WTC11 (cell line): ENCODE data around the gene ZNF578. TPM values are rescaled to one million over a fixed set of nuclear protein-coding genes. Genes with fewer than 3 reads are reported as not detected.

Experiments used
- ATAC-seq: fragments of 200-7000 bp; cut with Tn5 transposase; 2 replicates; pipeline ENCODE4 v1.10.0; 2021; ENCODE audit warnings: mild to moderate bottlenecking, moderate library complexity
- CTCF ChIA-PET: fragments of 300-600 bp; sonication (Branson Sonifier 250); formaldehyde crosslinking; loops from one replicate; lab custom pipeline; 2021; ENCODE audit warnings: antibody characterized with exemption; lab: Charles Lee
- POLR2A ChIA-PET: fragments of 350-600 bp; sonication (Branson Sonifier 250); formaldehyde crosslinking; loops from one replicate; lab custom pipeline; 2021; ENCODE audit warnings: antibody characterized with exemption; lab: Charles Lee
- DNase-seq: peaks from one replicate; pipeline ENCODE4 v3.0.0; 2021; ENCODE audit warnings: low spot score
- H3K27ac Mint-ChIP-seq: 2 replicates; pipeline ENCODE4 v1.8.0; 2021; ENCODE audit warnings: mixed read lengths
- H3K27me3 Mint-ChIP-seq: 2 replicates; pipeline ENCODE4 v1.8.0; 2021; ENCODE audit warnings: low read depth, mild to moderate bottlenecking, moderate library complexity, mixed read lengths
- H3K36me3 Mint-ChIP-seq: 2 replicates; pipeline ENCODE4 v1.8.0; 2021; ENCODE audit warnings: mixed read lengths
- H3K4me1 Mint-ChIP-seq: 2 replicates; pipeline ENCODE4 v1.8.0; 2022; ENCODE audit warnings: mixed read lengths
- H3K4me3 Mint-ChIP-seq: 2 replicates; pipeline ENCODE4 v1.8.0; 2021; ENCODE audit warnings: mild to moderate bottlenecking, moderate library complexity, mixed read lengths
- H3K9me3 Mint-ChIP-seq: 2 replicates; pipeline ENCODE4 v1.8.0; 2021; ENCODE audit warnings: mixed read lengths
- CREB1 ChIP-seq: sonication (generic); formaldehyde crosslinking; IDR thresholded peaks from 2 replicates; pipeline ENCODE4 v1.8.0; 2023; ENCODE audit warnings: mild to moderate bottlenecking, missing genetic modification reagents
- CTCF ChIP-seq: fragments of 200-600 bp; IDR thresholded peaks from 2 replicates; pipeline ENCODE4 v1.8.0; 2022; ENCODE audit warnings: antibody characterized with exemption
- ELF4 ChIP-seq: sonication (generic); formaldehyde crosslinking; IDR thresholded peaks from 2 replicates; pipeline ENCODE4 v1.8.1; 2022; ENCODE audit warnings: low read depth, mild to moderate bottlenecking, moderate library complexity, missing genetic modification reagents
- FOXP4 ChIP-seq: sonication (generic); formaldehyde crosslinking; IDR thresholded peaks from 2 replicates; pipeline ENCODE4 v1.8.0; 2022; ENCODE audit warnings: mild to moderate bottlenecking, missing genetic modification reagents
- NFATC4 ChIP-seq: fragments of 250-450 bp; sonication (Bioruptor Pico); IDR thresholded peaks from 2 replicates; pipeline ENCODE4 v1.9.0; 2021; ENCODE audit warnings: mild to moderate bottlenecking
- NFE2L1 ChIP-seq: sonication (generic); formaldehyde crosslinking; IDR thresholded peaks from 2 replicates; pipeline ENCODE4 v1.8.1; 2023; ENCODE audit warnings: missing genetic modification reagents
- NFYB ChIP-seq: sonication (generic); formaldehyde crosslinking; conservative IDR thresholded peaks from 2 replicates; pipeline ENCODE4 v1.8.0; 2022; ENCODE audit warnings: low read depth, missing genetic modification reagents
- PRDM15 ChIP-seq: sonication (generic); formaldehyde crosslinking; IDR thresholded peaks from 2 replicates; pipeline ENCODE4 v1.8.0; 2022; ENCODE audit warnings: missing genetic modification reagents
- PRRX2 ChIP-seq: fragments of 250-450 bp; sonication (Bioruptor Pico); IDR thresholded peaks from 2 replicates; pipeline ENCODE4 v1.8.0; 2021; ENCODE audit warnings: mild to moderate bottlenecking
- SP1 ChIP-seq: sonication (generic); formaldehyde crosslinking; conservative IDR thresholded peaks from 2 replicates; pipeline ENCODE4 v1.8.1; 2022; ENCODE audit warnings: missing genetic modification reagents
- USF2 ChIP-seq: sonication (generic); formaldehyde crosslinking; IDR thresholded peaks from 2 replicates; pipeline ENCODE4 v1.8.1; 2023; ENCODE audit warnings: mild to moderate bottlenecking, missing genetic modification reagents, moderate library complexity
- ZBTB21 ChIP-seq: sonication (generic); formaldehyde crosslinking; IDR thresholded peaks from 2 replicates; pipeline ENCODE4 v1.8.1; 2023; ENCODE audit warnings: mild to moderate bottlenecking, missing genetic modification reagents, borderline replicate concordance
- ZNF263 ChIP-seq: sonication (generic); formaldehyde crosslinking; IDR thresholded peaks from 2 replicates; pipeline ENCODE4 v1.8.1; 2022; ENCODE audit warnings: low read depth, mild to moderate bottlenecking, moderate library complexity, missing genetic modification reagents
- ZNF396 ChIP-seq: fragments of 250-450 bp; sonication (Bioruptor Pico); IDR thresholded peaks from 2 replicates; pipeline ENCODE4 v1.8.0; 2021; ENCODE audit warnings: mild to moderate bottlenecking, moderate library complexity, borderline replicate concordance
- ZNF423 ChIP-seq: fragments of 250-450 bp; sonication (Bioruptor Pico); IDR thresholded peaks from 2 replicates; pipeline ENCODE4 v2.1.2; 2022; ENCODE audit warnings: mild to moderate bottlenecking, moderate library complexity
- ZNF425 ChIP-seq: fragments of 250-450 bp; sonication (Bioruptor Pico); conservative IDR thresholded peaks from 2 replicates; pipeline ENCODE4 v1.9.0; 2021; ENCODE audit warnings: mild to moderate bottlenecking
- total RNA-seq: library from RNA; stranded (reverse); gene quantifications from 3 replicates; pipeline ENCODE4 v1.2.3, GENCODE V29; 2021
- TF ChIP-seq, protein P1 (sequence below): fragments of 250-450 bp; sonication (Bioruptor Pico); IDR thresholded peaks from 2 replicates; pipeline ENCODE4 v1.8.0; 2021; ENCODE audit warnings: mild to moderate bottlenecking
- TF ChIP-seq, protein P2 (sequence below): sonication (generic); formaldehyde crosslinking; IDR thresholded peaks from 2 replicates; pipeline ENCODE4 v1.8.0; 2023; ENCODE audit warnings: missing genetic modification reagents

The ZNF578 gene
- total RNA-seq, 1 experiment from 2014 or later, result 26.6 TPM

DNA sequence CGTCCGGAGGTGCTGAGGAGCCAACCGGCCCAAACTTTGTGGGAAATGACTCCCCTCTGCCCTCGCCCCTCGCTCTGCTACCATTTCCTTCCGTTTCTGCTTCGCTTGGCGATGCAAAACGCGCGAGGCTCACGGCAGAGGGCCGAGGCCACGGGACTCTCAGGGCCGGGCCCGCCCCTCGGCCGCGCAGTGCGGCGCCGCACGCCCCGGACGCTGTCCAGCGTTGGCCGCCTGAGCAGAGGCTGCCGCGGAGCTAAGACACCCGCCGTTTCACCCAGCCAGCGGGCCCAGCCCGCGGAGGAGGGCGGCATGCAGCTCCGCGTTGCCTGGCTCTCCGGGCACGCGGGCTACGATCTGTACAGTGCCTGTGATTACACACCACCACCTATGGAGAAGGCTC, 2.1 kb upstream of the ZNF578 start (continued):
- no peak for TF ChIP-seq PRDM15 (CRISPR knock-in tag)

GRCh38 chr19:52464798-52465470, 11.6 kb downstream of the ZNF578 start:
- POLR2A ChIA-PET, result no interaction called here
- ATAC-seq (peak; percentile 90), DNase-seq (peak; percentile 73)
- H3K27me3 Mint-ChIP-seq, result no peaks in the 10 kb centered on the region; the same call in 1 of the 2 replicates
- peak overlapping the region; percentile 14 for H3K4me3 Mint-ChIP-seq
- peaks cover 72% of the 10 kb centered on the region for H3K9me3 Mint-ChIP-seq
- H3K36me3 Mint-ChIP-seq, result peaks cover 46% of the 10 kb centered on the region
- H3K27ac Mint-ChIP-seq, result peak overlapping the region; percentile 55; the same call in 1 of the 2 replicates
- TF ChIP-seq CTCF (peak; percentile 28; the same call in 1 of the 2 replicates), ZNF423 (CRISPR knock-in tag) (no peak), ZBTB21 (CRISPR knock-in tag) (no peak), PRRX2 (CRISPR knock-in tag) (no peak), FOXP4 (CRISPR knock-in tag) (no peak), ELF4 (CRISPR knock-in tag) (no peak), SP1 (CRISPR knock-in tag) (no peak)
- TF ChIP-seq, protein P1, sequence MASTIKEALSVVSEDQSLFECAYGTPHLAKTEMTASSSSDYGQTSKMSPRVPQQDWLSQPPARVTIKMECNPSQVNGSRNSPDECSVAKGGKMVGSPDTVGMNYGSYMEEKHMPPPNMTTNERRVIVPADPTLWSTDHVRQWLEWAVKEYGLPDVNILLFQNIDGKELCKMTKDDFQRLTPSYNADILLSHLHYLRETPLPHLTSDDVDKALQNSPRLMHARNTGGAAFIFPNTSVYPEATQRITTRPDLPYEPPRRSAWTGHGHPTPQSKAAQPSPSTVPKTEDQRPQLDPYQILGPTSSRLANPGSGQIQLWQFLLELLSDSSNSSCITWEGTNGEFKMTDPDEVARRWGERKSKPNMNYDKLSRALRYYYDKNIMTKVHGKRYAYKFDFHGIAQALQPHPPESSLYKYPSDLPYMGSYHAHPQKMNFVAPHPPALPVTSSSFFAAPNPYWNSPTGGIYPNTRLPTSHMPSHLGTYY (CRISPR knock-in tag), result no peak
- TF ChIP-seq, all 79 proteins: peak for 1
- peaks cover 33% of the 10 kb centered on the region for H3K4me1 Mint-ChIP-seq
- CTCF ChIA-PET, result interaction anchor here (0.7 to 1.7 kb wide), 8 partner anchors 10 to 217 kb away, joined by 3 to 11 read pairs (median 4); no protein-coding TSS in a partner anchor

DNA sequence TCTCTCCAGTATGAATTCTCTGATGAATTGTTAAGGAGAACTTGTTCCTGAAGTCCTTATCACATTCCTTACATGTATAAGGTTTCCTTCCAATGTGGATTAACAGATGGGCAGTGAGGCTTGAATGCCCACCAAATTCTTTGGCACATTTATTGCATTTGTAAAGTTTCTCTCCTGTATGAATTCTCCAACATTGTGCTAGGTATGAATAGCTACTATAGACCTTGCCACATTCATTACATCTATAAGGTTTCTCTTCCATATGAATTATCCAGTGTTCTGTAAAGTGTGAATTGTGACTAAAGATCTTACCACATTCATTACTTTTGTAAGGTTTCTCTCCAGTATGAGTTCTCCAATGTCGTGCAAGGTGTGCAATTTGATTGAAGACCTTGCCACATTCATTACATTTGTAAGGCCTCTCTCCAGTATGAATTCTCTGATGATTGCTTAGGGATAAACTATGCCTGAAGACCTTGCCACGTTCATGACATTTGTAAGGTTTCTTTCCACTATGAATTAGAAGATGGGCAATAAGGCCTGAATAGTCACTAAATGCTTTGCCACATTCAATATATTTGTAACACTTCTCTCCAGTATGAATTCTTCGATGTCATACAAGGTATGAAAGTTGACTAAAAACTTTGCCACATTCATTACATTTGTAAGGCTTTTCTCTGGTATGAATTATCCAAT, 20.4 kb downstream of the ZNF578 start:
- TF ChIP-seq NFE2L1 (CRISPR knock-in tag), result no peak
- no peak for TF ChIP-seq ZNF423 (CRISPR knock-in tag)
- TF ChIP-seq USF2 (CRISPR knock-in tag), result no peak
- TF ChIP-seq ZNF263 (CRISPR knock-in tag), result no peak
- TF ChIP-seq NFATC4, result no peak
- TF ChIP-seq ZNF425 (CRISPR knock-in tag), result no peak
- TF ChIP-seq CREB1 (CRISPR knock-in tag), result no peak
- no peak for TF ChIP-seq NFYB (CRISPR knock-in tag)
- TF ChIP-seq, protein P2, sequence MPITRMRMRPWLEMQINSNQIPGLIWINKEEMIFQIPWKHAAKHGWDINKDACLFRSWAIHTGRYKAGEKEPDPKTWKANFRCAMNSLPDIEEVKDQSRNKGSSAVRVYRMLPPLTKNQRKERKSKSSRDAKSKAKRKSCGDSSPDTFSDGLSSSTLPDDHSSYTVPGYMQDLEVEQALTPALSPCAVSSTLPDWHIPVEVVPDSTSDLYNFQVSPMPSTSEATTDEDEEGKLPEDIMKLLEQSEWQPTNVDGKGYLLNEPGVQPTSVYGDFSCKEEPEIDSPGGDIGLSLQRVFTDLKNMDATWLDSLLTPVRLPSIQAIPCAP, result no peak
- TF ChIP-seq ZNF396, result no peak
- peaks cover 94% of the 10 kb centered on the region for H3K9me3 Mint-ChIP-seq
- DNase-seq, result no peak
- ChIA-PET POLR2A (no interaction called here), CTCF (no interaction called here)
- no peak overlapping the region for H3K27ac Mint-ChIP-seq
- peaks cover 13% of the 10 kb centered on the region for H3K27me3 Mint-ChIP-seq
- H3K4me3 Mint-ChIP-seq, result no peak overlapping the region
- no peaks in the 10 kb centered on the region for H3K4me1 Mint-ChIP-seq
- H3K36me3 Mint-ChIP-seq, result peaks cover 94% of the 10 kb centered on the region
- ATAC-seq, result no peak
